Measurements from ENCODE around the gene GLB1L2. TPM values are rescaled to one million over a fixed set of nuclear protein-coding genes. Genes with fewer than 3 reads are reported as not detected.

GLB1L2 gene
- total RNA-seq, 1 experiment from 2014 or later, result 27.1 TPM

GRCh38 chr11:134313821-134314607, 17.8 kb upstream of the GLB1L2 start (continued):
- TF ChIP-seq REST (IDR thresholded peaks at IDR 0.05; ENCODE audit: low read depth) (no peak), MAX (IDR thresholded peaks at IDR 0.05) (no peak), ATF3 (IDR thresholded peaks at IDR 0.05) (no peak), TCF7L2 (IDR thresholded peaks at IDR 0.05; ENCODE audit: borderline replicate concordance, extremely low read depth, insufficient read depth, insufficient read length) (no peak), SIN3A (IDR thresholded peaks at IDR 0.05; ENCODE audit: low read depth) (no peak), SRF (IDR thresholded peaks at IDR 0.05; ENCODE audit: low read depth) (no peak), CEBPB (IDR thresholded peaks at IDR 0.05; ENCODE audit: low read depth) (no peak)

GRCh38 chr11:134317103-134317502, 14.7 kb upstream of the GLB1L2 start:
- no peak overlapping the region for H3K9ac ChIP-seq (ENCODE audit: low read length)
- H3K27me3 ChIP-seq (ENCODE audit: insufficient read depth, low read length), result no peaks in the 10 kb centered on the region
- no peak for TF ChIP-seq ZNF274 (IDR thresholded peaks at IDR 0.05; ENCODE audit: low read depth, low read length)
- TF ChIP-seq TCF7L2 (IDR thresholded peaks at IDR 0.05; ENCODE audit: borderline replicate concordance, extremely low read depth, insufficient read depth, insufficient read length), result no peak
- TF ChIP-seq EGR1 (IDR thresholded peaks at IDR 0.05; ENCODE audit: low read depth), result no peak
- TF ChIP-seq EZH2 (IDR thresholded peaks at IDR 0.05), result no peak
- TF ChIP-seq SP1 (IDR thresholded peaks at IDR 0.05; ENCODE audit: low read depth), result no peak
- TF ChIP-seq MAX (IDR thresholded peaks at IDR 0.05), result no peak
- no peak for TF ChIP-seq CTCF (IDR thresholded peaks at IDR 0.05 in 2 of 3, conservative IDR thresholded peaks at IDR 0.05 in 1 of 3; ENCODE audit: borderline replicate concordance in 1 of 3, insufficient read depth in 1 of 3, low read depth in 2 of 3, low read length in 2 of 3)
- no peak for TF ChIP-seq RAD21 (IDR thresholded peaks at IDR 0.05; ENCODE audit: low read depth)
- no peak overlapping the region for H3K4me2 ChIP-seq (ENCODE audit: low read length)
- POLR2A ChIA-PET, result no interaction called here
- no peaks in the 10 kb centered on the region for H3K36me3 ChIP-seq (ENCODE audit: control insufficient read depth in 1 of 2, insufficient read depth in 2 of 2, low read length in 2 of 2)
- DNase-seq (ENCODE audit: low read depth, low spot score), result no peak
- no peak for ATAC-seq
- intact Hi-C loops (cut with micrococcal nuclease), result no loop called here
- H2AFZ ChIP-seq (ENCODE audit: low read depth, low read length, poor library complexity, severe bottlenecking), result no peak overlapping the region
- no peak overlapping the region for H3K4me3 ChIP-seq (replicated peaks in 1 of 2; ENCODE audit: low read depth in 1 of 2, low read length in 2 of 2)
- H3K9me2 ChIP-seq (ENCODE audit: insufficient read depth), result no peaks in the 10 kb centered on the region
- RAD21 ChIA-PET (ENCODE audit: low non-redundant PET in 1 of 2, low total read pairs in 2 of 2, uncharacterized antibody in 2 of 2, unreplicated experiment in 2 of 2), result no interaction called here
- H4K20me1 ChIP-seq (ENCODE audit: insufficient read depth), result no peaks in the 10 kb centered on the region
- CTCF ChIA-PET, result no interaction called here
- BruUV-seq (replicated peaks), result no TSS peak
- no peaks in the 10 kb centered on the region for H3K4me1 ChIP-seq (ENCODE audit: control insufficient read depth in 1 of 2, insufficient read depth in 2 of 2, low read length in 2 of 2)
- no peak overlapping the region for H3K27ac ChIP-seq (ENCODE audit: low read depth, low read length)
- no peaks in the 10 kb centered on the region for H3K79me2 ChIP-seq (ENCODE audit: insufficient read depth, low read length)
- no peaks in the 10 kb centered on the region for H3K9me3 ChIP-seq (ENCODE audit: control insufficient read depth in 1 of 2, insufficient read depth in 1 of 2, low read depth in 1 of 2, low read length in 2 of 2)

Measured in HCT116 (cell line).